Ishikawa (cell line): ENCODE measurements around the gene IL26.

Source experiments
- CEBPB ChIP-seq: IDR thresholded peaks from 2 replicates; pipeline ENCODE4 v1.6.1; 2012
- CREB1 ChIP-seq: IDR thresholded peaks from 2 replicates; pipeline ENCODE4 v1.6.1; 2012; ENCODE audit warnings: low read depth
- EGR1 ChIP-seq: IDR thresholded peaks from 2 replicates; pipeline ENCODE4 v1.6.1; 2012
- EP300 ChIP-seq: IDR thresholded peaks from 2 replicates; pipeline ENCODE4 v1.6.1; 2012; ENCODE audit warnings: borderline replicate concordance
- FOXM1 ChIP-seq: IDR thresholded peaks from 2 replicates; pipeline ENCODE4 v1.6.1; 2012; ENCODE audit warnings: low read depth, borderline replicate concordance
- NFIC ChIP-seq: IDR thresholded peaks from 2 replicates; pipeline ENCODE4 v1.6.1; 2012
- RAD21 ChIP-seq: IDR thresholded peaks from 2 replicates; pipeline ENCODE4 v1.6.1; 2012; ENCODE audit warnings: low read depth
- TAF1 ChIP-seq: IDR thresholded peaks from 2 replicates; pipeline ENCODE4 v1.6.1; 2012; ENCODE audit warnings: low read depth, mild to moderate bottlenecking
- TCF12 ChIP-seq: IDR thresholded peaks from 2 replicates; pipeline ENCODE4 v1.6.1; 2012; ENCODE audit warnings: low read depth
- TEAD4 ChIP-seq: IDR thresholded peaks from 2 replicates; pipeline ENCODE4 v1.6.1; 2012
- YY1 ChIP-seq: IDR thresholded peaks from 2 replicates; pipeline ENCODE4 v1.6.1; 2012; ENCODE audit warnings: low read depth
- ZBTB7A ChIP-seq: IDR thresholded peaks from 2 replicates; pipeline ENCODE4 v1.6.1; 2012; ENCODE audit warnings: low read depth
- TF ChIP-seq, protein P1 (sequence below): IDR thresholded peaks from 2 replicates; pipeline ENCODE4 v1.6.1; 2012
- TF ChIP-seq, protein P2 (sequence below): IDR thresholded peaks from 2 replicates; pipeline ENCODE4 v1.6.1; 2012
- TF ChIP-seq, protein P3 (sequence below): IDR thresholded peaks from 2 replicates; pipeline ENCODE4 v1.6.1; 2012; ENCODE audit warnings: low read depth, mild to moderate bottlenecking

The IL26 gene

DNA sequence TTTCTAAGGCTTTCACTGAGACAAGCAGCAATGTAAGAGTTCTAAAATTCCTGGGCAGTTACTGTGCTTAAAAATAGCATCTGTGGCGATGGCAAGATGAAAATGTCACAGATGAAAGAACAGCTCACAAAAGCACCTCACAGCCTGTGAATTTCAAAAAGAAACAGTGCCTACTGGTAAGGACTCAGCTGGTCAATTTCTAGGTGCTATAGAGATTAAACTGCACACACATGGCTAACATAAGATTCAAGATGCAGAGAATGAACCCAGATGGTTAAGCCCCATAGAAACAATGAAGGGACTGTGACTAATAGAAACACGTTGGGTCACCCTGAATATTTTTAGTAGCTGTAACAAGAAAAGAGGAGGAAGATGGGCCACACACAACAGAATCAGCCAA is 12.0 kb upstream of the IL26 start:
- no peak for TF ChIP-seq NFIC
- no peak for TF ChIP-seq YY1
- no peak for TF ChIP-seq RAD21
- no peak for TF ChIP-seq TAF1
- TF ChIP-seq, protein P1, sequence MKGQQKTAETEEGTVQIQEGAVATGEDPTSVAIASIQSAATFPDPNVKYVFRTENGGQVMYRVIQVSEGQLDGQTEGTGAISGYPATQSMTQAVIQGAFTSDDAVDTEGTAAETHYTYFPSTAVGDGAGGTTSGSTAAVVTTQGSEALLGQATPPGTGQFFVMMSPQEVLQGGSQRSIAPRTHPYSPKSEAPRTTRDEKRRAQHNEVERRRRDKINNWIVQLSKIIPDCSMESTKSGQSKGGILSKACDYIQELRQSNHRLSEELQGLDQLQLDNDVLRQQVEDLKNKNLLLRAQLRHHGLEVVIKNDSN: no peak

DNA sequence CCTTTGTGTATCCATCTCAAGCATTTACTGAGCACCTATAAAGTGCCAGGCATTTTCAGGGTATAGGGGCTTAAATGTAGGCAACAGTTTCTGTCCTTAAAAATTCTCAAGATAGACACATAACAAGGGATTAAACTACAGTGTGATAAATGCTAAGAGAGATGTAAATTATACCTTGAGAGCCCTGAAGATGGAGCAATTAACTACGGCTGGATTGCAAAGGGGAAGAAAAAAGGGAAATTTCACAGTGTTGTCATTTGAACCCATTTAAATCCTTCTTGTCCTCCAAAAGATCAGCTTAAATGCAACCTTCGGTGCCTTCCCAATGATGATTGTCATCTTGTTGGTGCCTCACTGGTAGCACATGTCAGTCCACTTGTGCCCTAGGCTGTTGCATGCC is 11.5 kb upstream of the IL26 start:
- TF ChIP-seq, protein P2, sequence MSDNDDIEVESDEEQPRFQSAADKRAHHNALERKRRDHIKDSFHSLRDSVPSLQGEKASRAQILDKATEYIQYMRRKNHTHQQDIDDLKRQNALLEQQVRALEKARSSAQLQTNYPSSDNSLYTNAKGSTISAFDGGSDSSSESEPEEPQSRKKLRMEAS: no peak
- no peak for TF ChIP-seq TAF1
- no peak for TF ChIP-seq TEAD4
- TF ChIP-seq ZBTB7A: no peak
- no peak for TF ChIP-seq EP300
- no peak for TF ChIP-seq FOXM1
- TF ChIP-seq CEBPB: no peak
- TF ChIP-seq, protein P3, sequence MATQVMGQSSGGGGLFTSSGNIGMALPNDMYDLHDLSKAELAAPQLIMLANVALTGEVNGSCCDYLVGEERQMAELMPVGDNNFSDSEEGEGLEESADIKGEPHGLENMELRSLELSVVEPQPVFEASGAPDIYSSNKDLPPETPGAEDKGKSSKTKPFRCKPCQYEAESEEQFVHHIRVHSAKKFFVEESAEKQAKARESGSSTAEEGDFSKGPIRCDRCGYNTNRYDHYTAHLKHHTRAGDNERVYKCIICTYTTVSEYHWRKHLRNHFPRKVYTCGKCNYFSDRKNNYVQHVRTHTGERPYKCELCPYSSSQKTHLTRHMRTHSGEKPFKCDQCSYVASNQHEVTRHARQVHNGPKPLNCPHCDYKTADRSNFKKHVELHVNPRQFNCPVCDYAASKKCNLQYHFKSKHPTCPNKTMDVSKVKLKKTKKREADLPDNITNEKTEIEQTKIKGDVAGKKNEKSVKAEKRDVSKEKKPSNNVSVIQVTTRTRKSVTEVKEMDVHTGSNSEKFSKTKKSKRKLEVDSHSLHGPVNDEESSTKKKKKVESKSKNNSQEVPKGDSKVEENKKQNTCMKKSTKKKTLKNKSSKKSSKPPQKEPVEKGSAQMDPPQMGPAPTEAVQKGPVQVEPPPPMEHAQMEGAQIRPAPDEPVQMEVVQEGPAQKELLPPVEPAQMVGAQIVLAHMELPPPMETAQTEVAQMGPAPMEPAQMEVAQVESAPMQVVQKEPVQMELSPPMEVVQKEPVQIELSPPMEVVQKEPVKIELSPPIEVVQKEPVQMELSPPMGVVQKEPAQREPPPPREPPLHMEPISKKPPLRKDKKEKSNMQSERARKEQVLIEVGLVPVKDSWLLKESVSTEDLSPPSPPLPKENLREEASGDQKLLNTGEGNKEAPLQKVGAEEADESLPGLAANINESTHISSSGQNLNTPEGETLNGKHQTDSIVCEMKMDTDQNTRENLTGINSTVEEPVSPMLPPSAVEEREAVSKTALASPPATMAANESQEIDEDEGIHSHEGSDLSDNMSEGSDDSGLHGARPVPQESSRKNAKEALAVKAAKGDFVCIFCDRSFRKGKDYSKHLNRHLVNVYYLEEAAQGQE: no peak
- TF ChIP-seq, protein P1: no peak

DNA sequence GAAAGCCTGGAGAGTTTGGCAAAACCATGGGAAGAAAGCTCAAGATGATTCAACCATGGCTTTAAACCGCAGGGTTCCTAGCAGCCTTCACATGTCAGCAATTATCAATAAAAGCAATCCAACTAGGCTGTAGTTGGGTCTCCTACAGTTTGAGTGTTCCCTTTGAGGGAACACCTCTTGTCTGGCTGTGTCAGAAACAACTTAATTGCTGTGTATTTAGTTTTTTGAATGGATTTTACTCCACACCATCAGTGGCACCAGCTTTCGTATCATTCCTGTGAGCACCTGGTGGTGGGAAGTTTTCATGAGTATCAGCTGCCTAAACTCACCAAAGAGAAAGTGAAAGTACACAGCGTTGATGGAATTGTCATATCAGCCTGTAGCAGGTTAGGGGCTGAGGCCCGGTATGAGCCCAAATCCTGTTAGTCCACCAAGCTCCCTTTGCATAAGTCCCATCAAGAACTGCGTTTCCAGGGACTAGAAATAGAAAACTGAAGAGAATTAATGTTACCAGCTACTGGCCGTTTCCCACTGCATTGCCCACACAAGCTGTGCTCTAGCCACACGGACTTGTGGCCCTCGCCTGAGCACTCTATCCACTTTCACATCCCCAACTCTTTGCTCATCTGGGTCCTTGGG is 10.9 kb upstream of the IL26 start:
- TF ChIP-seq ZBTB7A (no peak), YY1 (no peak), CREB1 (no peak), TEAD4 (no peak), TAF1 (no peak), CEBPB (no peak), RAD21 (no peak), TCF12 (no peak), EGR1 (no peak), NFIC (no peak), FOXM1 (no peak), EP300 (no peak)
- TF ChIP-seq, protein P3: no peak
- TF ChIP-seq, protein P1: no peak
- TF ChIP-seq, protein P2: no peak

DNA sequence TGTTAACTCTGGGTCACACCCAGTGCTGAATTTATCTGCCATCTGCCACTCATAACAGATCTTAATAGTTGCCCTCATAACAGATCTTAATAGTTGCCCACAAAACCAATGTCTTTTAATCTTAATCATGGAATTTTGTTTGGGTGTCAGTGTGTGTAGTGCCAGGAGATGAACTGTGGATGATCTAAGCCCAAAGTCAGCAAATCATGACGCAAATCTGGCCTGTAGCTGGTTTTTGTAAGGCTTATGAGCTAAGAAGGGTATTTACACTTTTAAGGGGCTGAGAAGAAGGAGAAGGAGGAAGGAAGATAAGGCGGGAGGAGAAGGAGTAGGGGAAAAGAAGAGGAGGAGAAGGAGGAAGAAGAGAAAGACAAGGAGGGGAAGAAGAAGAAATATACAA is 10.0 kb upstream of the IL26 start:
- TF ChIP-seq YY1: no peak
- no peak for TF ChIP-seq TCF12
- no peak for TF ChIP-seq CREB1
- TF ChIP-seq, protein P1: no peak
- no peak for TF ChIP-seq NFIC
- no peak for TF ChIP-seq TAF1
- TF ChIP-seq RAD21: no peak
- TF ChIP-seq ZBTB7A: no peak
- TF ChIP-seq, protein P2: no peak
- no peak for TF ChIP-seq FOXM1
- no peak for TF ChIP-seq TEAD4
- no peak for TF ChIP-seq EGR1
- no peak for TF ChIP-seq EP300
- TF ChIP-seq CEBPB: no peak

DNA sequence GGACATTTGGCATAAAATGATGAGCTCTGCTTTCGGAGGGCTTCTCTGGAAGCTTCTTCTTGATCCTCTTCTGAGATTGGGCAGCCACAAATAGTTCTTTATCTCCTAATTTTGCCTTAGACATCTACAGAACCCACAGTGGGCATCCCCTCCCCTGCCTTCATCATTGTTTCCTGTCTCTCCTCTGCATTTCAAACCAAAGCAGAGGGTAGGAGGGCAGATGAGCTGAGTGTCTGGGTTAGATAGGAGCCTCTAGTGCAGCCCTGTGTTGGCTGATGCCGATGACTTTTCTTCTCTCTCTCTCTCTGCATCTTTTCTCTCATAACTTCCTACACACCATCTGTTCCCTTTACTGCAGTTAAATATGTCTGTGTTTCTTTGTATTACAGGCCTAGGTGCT is 8.5 kb upstream of the IL26 start:
- TF ChIP-seq EGR1: no peak
- no peak for TF ChIP-seq CREB1
- TF ChIP-seq ZBTB7A: no peak
- no peak for TF ChIP-seq TAF1
- TF ChIP-seq, protein P2: no peak
- TF ChIP-seq TCF12: no peak
- no peak for TF ChIP-seq FOXM1
- no peak for TF ChIP-seq TEAD4
- TF ChIP-seq YY1: no peak
- TF ChIP-seq CEBPB: no peak
- TF ChIP-seq, protein P1: no peak
- no peak for TF ChIP-seq EP300
- no peak for TF ChIP-seq NFIC
- TF ChIP-seq RAD21: no peak
- TF ChIP-seq, protein P3: no peak
